SU-DHL-6 (cell line): Measurements from ENCODE around the gene KRTAP10-5.

ENCODE experiments used
- EZH2phosphoT487 ChIP-seq: fragments of 200-600 bp; sonication (generic), shearing (Covaris generic); conservative IDR thresholded peaks from 2 replicates; pipeline ENCODE4 v1.6.1; 2018; ENCODE audit warnings: mild to moderate bottlenecking, antibody characterized with exemption, low read length, moderate library complexity, mixed read lengths
- TF ChIP-seq, protein P1 (sequence below): fragments of 200-600 bp; sonication (generic); IDR thresholded peaks from one replicate; pipeline ENCODE4 v1.5.1; 2017; ENCODE audit warnings: antibody characterized with exemption, mild to moderate bottlenecking, low read length, moderate library complexity; ENCODE audit not compliant: insufficient read depth, poor library complexity, severe bottlenecking

DNA sequence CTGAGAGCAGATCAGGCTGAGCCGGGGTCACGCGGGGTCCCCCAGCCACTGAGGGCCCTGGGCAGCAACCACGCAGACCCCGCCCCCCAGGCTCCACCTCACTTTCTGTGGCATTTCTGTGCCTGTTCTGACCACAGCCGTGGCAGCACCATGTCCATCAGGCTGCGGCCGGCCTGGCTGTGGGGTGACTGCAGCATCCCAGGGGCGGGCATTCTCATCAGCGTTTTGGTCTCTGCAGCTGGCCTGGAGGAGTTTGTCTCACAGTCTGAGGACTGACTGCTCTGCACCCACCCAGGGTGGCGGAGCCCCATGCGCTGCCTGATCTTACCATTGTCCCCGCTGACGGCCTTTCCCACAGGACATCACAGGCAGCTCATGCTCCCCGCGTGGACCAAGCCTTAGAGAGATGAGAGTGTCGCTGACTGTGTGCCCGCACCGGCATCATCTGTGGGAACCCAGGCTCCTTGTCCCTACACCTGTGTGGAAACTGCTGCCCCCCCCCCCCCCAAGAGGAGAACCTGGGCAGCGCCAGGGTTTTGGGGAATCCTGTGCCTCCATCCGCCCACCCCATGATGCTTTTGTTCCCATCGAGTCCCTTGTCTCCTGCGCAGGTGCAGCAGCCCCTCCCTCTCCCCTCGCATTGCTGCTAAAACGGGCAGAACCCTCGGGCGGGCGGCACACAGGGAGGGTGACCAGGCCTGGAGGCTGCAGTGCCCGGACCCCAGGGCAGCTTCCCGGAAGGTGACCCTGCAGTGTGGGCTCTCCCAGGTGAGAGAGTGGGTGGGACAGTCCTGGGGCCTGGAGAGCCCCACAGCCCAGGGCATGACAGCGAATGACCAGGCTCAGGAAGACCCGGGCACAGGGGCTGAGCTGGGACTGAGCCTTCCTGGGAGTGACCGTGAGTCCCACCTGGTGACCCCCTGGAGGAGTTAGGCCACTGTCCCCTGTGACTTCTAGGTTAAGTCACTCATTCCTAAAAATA lies 42.2 kb downstream of the KRTAP10-5 start:
- TF ChIP-seq, protein P1, sequence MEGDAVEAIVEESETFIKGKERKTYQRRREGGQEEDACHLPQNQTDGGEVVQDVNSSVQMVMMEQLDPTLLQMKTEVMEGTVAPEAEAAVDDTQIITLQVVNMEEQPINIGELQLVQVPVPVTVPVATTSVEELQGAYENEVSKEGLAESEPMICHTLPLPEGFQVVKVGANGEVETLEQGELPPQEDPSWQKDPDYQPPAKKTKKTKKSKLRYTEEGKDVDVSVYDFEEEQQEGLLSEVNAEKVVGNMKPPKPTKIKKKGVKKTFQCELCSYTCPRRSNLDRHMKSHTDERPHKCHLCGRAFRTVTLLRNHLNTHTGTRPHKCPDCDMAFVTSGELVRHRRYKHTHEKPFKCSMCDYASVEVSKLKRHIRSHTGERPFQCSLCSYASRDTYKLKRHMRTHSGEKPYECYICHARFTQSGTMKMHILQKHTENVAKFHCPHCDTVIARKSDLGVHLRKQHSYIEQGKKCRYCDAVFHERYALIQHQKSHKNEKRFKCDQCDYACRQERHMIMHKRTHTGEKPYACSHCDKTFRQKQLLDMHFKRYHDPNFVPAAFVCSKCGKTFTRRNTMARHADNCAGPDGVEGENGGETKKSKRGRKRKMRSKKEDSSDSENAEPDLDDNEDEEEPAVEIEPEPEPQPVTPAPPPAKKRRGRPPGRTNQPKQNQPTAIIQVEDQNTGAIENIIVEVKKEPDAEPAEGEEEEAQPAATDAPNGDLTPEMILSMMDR, result no peak
- TF ChIP-seq EZH2phosphoT487, result no peak
